Brain microvascular endothelial cell (primary cell): ENCODE data around the gene SPOCD1.
A peak's percentile ranks its signal among the peaks of the same experiment; 100 is the strongest.

Source experiments
- DNase-seq: peaks from one replicate; pipeline ENCODE4 v3.0.0-alpha.2; 2020
- H3K27ac ChIP-seq: fragments of 250-450 bp; sonication (Bioruptor Pico); 2 replicates; pipeline ENCODE4 v1.5.1; 2020; ENCODE audit warnings: mild to moderate bottlenecking, moderate library complexity
- H3K27me3 ChIP-seq: fragments of 250-450 bp; sonication (Bioruptor Pico); replicated peaks from 2 replicates; pipeline ENCODE4 v1.5.1; 2020; ENCODE audit warnings: mild to moderate bottlenecking
- H3K36me3 ChIP-seq: fragments of 250-450 bp; sonication (Bioruptor Pico); replicated peaks from 2 replicates; pipeline ENCODE4 v1.5.1; 2020; ENCODE audit warnings: mild to moderate bottlenecking
- H3K4me3 ChIP-seq: 2 replicates; pipeline ENCODE4 v1.5.1; 2011; ENCODE audit warnings: low read depth, mild to moderate bottlenecking, control low read depth, low read length, moderate library complexity
- CTCF ChIP-seq: IDR thresholded peaks from 2 replicates; pipeline ENCODE4 v1.5.1; 2011; ENCODE audit warnings: low read depth, mild to moderate bottlenecking, moderate library complexity, low read length, control low read depth, inconsistent platforms; ENCODE audit errors: missing control alignments
- in situ Hi-C: cut with HindIII; loops from 2 replicates; pipeline ENCODE4 v1.10.0; 2017; ENCODE audit warnings: low sequenced_read_pairs, low pct_ligation_motif_present

Gene SPOCD1

GRCh38 chr1:31753707-31754349 is 62.0 kb downstream of the SPOCD1 start:
- in situ Hi-C loops = no loop called here
- no peak overlapping the region for H3K4me3 ChIP-seq
- TF ChIP-seq CTCF = no peak
- no peak for DNase-seq
- no peaks in the 10 kb centered on the region for H3K36me3 ChIP-seq
- no peak overlapping the region for H3K27ac ChIP-seq
- H3K27me3 ChIP-seq = no peaks in the 10 kb centered on the region

- DNase-seq = no peak
- Histone ChIP-seq H3K27me3 (no peaks in the 10 kb centered on the region), H3K4me3 (no peak overlapping the region), H3K36me3 (no peaks in the 10 kb centered on the region), H3K27ac (no peak overlapping the region)
- in situ Hi-C loops = no loop called here
- no peak for TF ChIP-seq CTCF
Observed at GRCh38 chr1:31752952-31753475, 62.8 kb downstream of the SPOCD1 start.

GRCh38 chr1:31752258-31752657 is 63.6 kb downstream of the SPOCD1 start:
- in situ Hi-C loops = no loop called here
- DNase-seq = no peak
- Histone ChIP-seq H3K27me3 (no peaks in the 10 kb centered on the region), H3K36me3 (no peaks in the 10 kb centered on the region), H3K27ac (no peak overlapping the region), H3K4me3 (no peak overlapping the region)
- no peak for TF ChIP-seq CTCF

GRCh38 chr1:31751822-31752241 is 64.0 kb downstream of the SPOCD1 start:
- in situ Hi-C loops = no loop called here
- no peak overlapping the region for H3K27ac ChIP-seq
- no peak for TF ChIP-seq CTCF

GRCh38 chr1:31750858-31751510 is 64.8 kb downstream of the SPOCD1 start:
- H3K27me3 ChIP-seq = no peaks in the 10 kb centered on the region
- TF ChIP-seq CTCF = no peak
- in situ Hi-C loops = no loop called here
- H3K4me3 ChIP-seq = no peak overlapping the region
- DNase-seq = peak; percentile 44
- H3K27ac ChIP-seq = no peak overlapping the region
- H3K36me3 ChIP-seq = no peaks in the 10 kb centered on the region

More at GRCh38 chr1:31751822-31752241, 64.0 kb downstream of the SPOCD1 start:
- no peak overlapping the region for H3K4me3 ChIP-seq
- H3K27me3 ChIP-seq = no peaks in the 10 kb centered on the region
- no peaks in the 10 kb centered on the region for H3K36me3 ChIP-seq
- DNase-seq = no peak
